ENCODE results near the gene MKS1.
A peak's percentile ranks its signal among the peaks of the same experiment; 100 is the strongest.

DNA sequence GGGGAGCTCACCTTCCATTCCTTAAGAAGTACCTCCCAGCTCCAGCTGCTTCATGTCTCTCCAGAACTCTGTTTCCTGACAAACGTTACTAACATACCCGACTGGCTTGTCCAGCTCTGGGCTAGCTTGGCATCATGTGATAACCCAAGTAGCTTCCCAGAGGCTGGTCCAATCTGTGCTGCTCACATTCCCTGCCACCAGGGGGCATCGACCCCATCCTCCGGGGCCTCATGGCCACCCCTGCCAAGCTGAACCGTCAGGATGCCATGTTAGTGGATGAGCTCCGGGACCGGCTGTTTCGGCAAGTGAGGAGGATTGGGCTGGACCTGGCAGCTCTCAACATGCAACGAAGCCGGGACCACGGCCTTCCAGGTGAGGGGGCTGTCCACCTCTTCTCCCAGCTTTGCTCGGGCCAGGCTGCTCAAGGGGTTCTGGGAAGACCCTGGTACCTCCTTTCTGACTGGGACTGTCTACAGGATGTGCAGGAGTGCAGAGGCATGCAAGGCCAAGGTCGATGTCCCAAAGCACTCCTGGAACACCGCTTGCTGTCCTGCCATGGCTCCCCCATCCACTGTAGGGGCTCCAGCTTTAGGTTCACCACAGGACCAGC is 18.9 kb downstream of the MKS1 start:
- TF ChIP-seq, protein P1, sequence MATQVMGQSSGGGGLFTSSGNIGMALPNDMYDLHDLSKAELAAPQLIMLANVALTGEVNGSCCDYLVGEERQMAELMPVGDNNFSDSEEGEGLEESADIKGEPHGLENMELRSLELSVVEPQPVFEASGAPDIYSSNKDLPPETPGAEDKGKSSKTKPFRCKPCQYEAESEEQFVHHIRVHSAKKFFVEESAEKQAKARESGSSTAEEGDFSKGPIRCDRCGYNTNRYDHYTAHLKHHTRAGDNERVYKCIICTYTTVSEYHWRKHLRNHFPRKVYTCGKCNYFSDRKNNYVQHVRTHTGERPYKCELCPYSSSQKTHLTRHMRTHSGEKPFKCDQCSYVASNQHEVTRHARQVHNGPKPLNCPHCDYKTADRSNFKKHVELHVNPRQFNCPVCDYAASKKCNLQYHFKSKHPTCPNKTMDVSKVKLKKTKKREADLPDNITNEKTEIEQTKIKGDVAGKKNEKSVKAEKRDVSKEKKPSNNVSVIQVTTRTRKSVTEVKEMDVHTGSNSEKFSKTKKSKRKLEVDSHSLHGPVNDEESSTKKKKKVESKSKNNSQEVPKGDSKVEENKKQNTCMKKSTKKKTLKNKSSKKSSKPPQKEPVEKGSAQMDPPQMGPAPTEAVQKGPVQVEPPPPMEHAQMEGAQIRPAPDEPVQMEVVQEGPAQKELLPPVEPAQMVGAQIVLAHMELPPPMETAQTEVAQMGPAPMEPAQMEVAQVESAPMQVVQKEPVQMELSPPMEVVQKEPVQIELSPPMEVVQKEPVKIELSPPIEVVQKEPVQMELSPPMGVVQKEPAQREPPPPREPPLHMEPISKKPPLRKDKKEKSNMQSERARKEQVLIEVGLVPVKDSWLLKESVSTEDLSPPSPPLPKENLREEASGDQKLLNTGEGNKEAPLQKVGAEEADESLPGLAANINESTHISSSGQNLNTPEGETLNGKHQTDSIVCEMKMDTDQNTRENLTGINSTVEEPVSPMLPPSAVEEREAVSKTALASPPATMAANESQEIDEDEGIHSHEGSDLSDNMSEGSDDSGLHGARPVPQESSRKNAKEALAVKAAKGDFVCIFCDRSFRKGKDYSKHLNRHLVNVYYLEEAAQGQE (IDR thresholded peaks at IDR 0.05; ENCODE audit: unreplicated experiment) = no peak
- TF ChIP-seq, protein P2, sequence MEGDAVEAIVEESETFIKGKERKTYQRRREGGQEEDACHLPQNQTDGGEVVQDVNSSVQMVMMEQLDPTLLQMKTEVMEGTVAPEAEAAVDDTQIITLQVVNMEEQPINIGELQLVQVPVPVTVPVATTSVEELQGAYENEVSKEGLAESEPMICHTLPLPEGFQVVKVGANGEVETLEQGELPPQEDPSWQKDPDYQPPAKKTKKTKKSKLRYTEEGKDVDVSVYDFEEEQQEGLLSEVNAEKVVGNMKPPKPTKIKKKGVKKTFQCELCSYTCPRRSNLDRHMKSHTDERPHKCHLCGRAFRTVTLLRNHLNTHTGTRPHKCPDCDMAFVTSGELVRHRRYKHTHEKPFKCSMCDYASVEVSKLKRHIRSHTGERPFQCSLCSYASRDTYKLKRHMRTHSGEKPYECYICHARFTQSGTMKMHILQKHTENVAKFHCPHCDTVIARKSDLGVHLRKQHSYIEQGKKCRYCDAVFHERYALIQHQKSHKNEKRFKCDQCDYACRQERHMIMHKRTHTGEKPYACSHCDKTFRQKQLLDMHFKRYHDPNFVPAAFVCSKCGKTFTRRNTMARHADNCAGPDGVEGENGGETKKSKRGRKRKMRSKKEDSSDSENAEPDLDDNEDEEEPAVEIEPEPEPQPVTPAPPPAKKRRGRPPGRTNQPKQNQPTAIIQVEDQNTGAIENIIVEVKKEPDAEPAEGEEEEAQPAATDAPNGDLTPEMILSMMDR (conservative IDR thresholded peaks at IDR 0.05; ENCODE audit: low read depth in 2 of 2) = peak; percentile 77 to 85
- no peak for TF ChIP-seq ZNF114 (CRISPR knock-in tag; IDR thresholded peaks at IDR 0.05)
- no peak for TF ChIP-seq CREB1 (CRISPR knock-in tag; IDR thresholded peaks at IDR 0.05; ENCODE audit: low read depth)
- TF ChIP-seq EZH2phosphoT487 (IDR thresholded peaks at IDR 0.05; ENCODE audit: unreplicated experiment) = no peak
- TF ChIP-seq EZH2 (IDR thresholded peaks at IDR 0.05; ENCODE audit: low read depth, unreplicated experiment) = no peak
- no peak for TF ChIP-seq STAT1 (IDR thresholded peaks at IDR 0.05; ENCODE audit: unreplicated experiment)
- TF ChIP-seq JUNB (IDR thresholded peaks at IDR 0.05; ENCODE audit: unreplicated experiment) = no peak
- no peak for TF ChIP-seq POLR2AphosphoS5 (IDR thresholded peaks at IDR 0.05; ENCODE audit: low read depth)
- no peak for TF ChIP-seq ZNF331 (CRISPR knock-in tag; IDR thresholded peaks at IDR 0.05; ENCODE audit: low read depth)
- no peak for TF ChIP-seq NANOG (IDR thresholded peaks at IDR 0.05; ENCODE audit: borderline replicate concordance)

Data from GM23338 (cell line).